ENCODE data around the gene ERI3.

- no peak for TF ChIP-seq FOXM1 (IDR thresholded peaks at IDR 0.05; ENCODE audit: borderline replicate concordance, low read depth)
- no peak for TF ChIP-seq TEAD4 (IDR thresholded peaks at IDR 0.05)
- no peak for TF ChIP-seq CEBPB (IDR thresholded peaks at IDR 0.05)
- TF ChIP-seq REST (IDR thresholded peaks at IDR 0.05; ENCODE audit: low read depth) = no peak
- TF ChIP-seq YY1 (IDR thresholded peaks at IDR 0.05; ENCODE audit: low read depth) = no peak
- TF ChIP-seq EP300 (IDR thresholded peaks at IDR 0.05; ENCODE audit: borderline replicate concordance) = no peak
Observed at GRCh38 chr1:44297695-44298400, 57.2 kb downstream of the ERI3 start.

Measured in Ishikawa (cell line).